NOMO-1 treated with dmso at 0.1 percent for 144 hours (cell line): ENCODE data around the gene SH3PXD2B.
A peak's percentile ranks its signal among the peaks of the same experiment; 100 is the strongest.
"Not testable (repeated sequence)": the region's sequence is repeated elsewhere in the genome, so short reads cannot be mapped to it uniquely, and the experiment has no call there.

ENCODE experiments used
- DNase-seq: peaks from one replicate; lab custom pipeline; 2025; ENCODE audit not compliant: unreplicated experiment; lab: John Stamatoyannopoulos, UW

SH3PXD2B gene

GRCh38 chr5:172373680-172374079 lies 80.6 kb downstream of the SH3PXD2B start:
- DNase-seq, result no peak

- no peak for DNase-seq
These were observed 82.6 kb downstream of the SH3PXD2B start for GRCh38 chr5:172371684-172372083.

DNA sequence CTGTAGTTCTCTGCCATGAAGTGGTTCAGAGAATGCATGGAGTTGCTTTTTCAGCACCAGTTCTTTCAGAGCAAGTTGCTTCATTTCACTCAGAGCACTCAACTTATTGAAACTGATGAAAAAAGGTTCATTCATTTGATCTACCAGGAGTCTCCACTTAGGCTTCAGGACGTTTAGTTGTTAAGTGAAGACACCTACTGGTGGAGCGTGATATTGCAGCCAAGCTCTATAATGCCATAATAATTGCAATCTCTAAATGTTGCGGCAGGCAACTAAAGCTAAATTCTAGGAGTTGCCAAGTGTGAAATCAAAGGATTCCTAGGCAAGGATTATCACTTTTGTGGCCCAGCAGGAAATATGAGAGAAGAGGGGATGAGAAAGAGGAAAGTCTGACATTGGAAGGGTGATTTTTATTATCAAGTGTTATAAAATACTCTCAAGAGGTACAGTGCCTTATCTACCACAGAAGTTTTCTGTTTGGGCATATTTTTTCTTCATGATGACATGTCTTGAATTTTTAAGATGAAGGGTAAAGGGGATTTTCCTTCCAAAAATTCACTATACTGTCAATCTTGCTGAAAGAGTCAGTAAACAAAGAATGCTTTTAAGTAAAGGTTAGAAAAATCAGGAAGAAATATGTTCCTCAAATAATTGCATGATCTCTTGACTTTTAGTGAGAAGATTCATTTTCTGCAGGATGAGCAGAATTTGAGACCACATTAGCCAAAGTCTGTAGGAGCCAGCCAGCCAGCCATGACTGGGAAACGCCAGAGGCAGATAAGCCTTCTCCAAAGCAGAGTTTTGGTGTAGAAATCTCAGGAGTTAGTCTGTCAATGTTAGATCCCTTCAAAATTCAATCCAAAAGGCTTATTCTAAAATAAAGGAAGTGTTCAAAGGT lies 83.4 kb downstream of the SH3PXD2B start:
- no peak for DNase-seq

- no peak for DNase-seq
These were observed 84.1 kb downstream of the SH3PXD2B start for GRCh38 chr5:172370237-172370640.

DNA sequence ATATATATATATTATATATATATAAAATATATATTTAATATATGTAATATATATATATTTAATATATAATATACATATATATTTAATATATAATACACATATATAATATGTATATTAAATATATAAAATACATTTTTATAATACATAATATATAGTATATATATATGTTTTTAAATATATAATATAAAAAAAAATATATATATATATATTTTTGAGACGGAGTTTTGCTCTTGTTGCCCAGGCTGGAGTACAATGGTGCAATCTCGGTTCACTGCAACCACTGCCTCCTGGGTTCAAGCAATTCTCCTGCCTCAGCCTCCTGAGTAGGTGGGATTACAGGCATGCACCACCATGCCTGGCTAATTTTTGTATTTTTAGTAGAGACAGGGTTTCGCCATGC lies 85.6 kb downstream of the SH3PXD2B start:
- DNase-seq, result not testable (repeated sequence)

GRCh38 chr5:172365948-172366608 lies 88.2 kb downstream of the SH3PXD2B start:
- no peak for DNase-seq

- DNase-seq, result no peak
These were observed 89.6 kb downstream of the SH3PXD2B start for GRCh38 chr5:172364773-172365172.

DNA sequence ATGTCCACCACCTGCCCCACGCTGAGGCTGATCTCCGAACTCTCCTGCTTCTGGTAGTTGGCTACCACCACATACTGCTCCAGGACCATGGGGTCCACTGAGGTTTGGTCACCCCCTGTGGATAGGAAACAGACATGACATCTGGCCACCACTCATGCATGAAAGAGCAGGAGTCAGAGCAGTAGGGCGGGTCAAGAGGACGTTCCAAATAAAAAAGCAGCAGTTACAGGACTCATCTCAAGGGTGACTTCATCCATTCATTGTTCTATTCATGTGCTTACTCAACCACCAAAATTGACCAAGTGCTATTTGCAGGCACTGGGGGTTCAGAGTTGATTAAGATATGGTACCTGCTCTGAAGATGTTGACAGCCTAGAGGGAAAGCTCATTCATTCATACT lies 91.6 kb downstream of the SH3PXD2B start:
- no peak for DNase-seq

DNA sequence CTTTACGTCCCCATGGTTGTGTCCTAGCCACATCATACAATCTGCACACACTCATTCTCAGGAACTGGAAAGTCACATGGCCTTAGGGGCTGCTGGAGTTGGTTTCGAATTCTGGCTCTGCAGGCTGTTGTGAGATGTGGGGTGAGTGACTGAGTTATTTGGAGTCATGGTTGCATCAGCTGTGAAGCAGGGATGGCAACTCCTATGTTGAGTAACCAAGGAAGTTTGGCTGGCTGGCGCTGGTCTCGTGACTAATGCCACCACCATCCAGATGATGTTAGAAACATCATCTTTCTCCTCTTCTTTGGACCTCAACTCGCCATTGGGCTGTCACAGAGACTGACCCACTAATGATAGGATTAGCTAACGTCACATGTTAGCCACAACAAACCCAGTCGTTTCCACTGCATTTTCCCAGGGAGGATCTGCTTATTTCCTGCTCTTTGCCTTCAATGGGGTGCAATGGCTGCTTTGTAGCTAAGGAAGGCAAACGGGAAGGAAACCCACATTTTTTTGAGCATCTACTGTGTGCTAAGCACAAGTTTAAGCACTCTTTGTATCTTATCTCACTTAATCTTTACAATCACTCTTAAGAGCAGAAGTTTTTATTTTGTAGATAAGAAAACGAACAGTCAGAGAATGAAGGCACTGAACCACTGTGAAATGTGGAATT lies 92.6 kb downstream of the SH3PXD2B start:
- DNase-seq, result peak; percentile 18

DNA sequence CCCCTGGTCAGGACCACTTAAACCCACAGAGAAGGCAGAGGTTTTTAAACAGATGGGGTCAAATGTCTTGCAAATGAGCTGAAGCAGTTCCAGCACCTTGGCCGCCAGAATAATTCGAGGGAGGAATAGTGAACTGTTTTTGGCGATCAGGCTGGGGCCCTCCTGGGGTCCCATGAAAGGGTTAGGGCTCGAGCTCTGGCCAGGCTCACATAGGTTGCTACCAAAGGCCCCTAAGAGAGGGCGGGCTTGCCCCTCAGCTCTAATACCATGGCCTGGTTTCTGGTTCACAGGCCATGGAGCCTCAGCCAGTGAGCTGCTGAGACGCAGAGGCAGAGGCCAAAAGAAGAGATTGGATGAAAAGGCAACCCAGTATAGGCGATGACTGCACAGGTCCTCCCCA lies 96.0 kb downstream of the SH3PXD2B start:
- DNase-seq, result no peak

GRCh38 chr5:172356527-172356926 lies 97.8 kb downstream of the SH3PXD2B start:
- no peak for DNase-seq

DNA sequence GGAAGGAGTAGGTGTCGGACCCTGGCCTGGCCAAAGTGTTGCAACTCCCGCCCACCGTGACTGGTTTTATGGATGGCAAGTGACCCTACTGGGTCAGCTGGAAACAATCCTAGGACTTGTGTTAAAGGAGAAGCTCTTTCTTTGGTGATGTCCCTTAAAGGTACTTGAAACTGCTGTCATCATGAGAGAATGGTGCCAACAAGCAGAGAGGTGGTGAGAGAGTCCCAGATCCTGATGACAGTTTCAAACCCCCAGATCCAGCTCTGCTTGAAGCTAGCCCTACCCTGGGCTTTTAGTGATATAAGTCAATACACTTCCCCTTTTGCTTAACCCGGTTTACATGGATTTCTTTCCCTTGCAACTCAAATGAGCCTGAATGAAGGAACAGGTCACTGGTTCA lies 98.3 kb downstream of the SH3PXD2B start:
- no peak for DNase-seq

- no peak for DNase-seq
These were observed 100.5 kb downstream of the SH3PXD2B start for GRCh38 chr5:172353846-172354245.

DNA sequence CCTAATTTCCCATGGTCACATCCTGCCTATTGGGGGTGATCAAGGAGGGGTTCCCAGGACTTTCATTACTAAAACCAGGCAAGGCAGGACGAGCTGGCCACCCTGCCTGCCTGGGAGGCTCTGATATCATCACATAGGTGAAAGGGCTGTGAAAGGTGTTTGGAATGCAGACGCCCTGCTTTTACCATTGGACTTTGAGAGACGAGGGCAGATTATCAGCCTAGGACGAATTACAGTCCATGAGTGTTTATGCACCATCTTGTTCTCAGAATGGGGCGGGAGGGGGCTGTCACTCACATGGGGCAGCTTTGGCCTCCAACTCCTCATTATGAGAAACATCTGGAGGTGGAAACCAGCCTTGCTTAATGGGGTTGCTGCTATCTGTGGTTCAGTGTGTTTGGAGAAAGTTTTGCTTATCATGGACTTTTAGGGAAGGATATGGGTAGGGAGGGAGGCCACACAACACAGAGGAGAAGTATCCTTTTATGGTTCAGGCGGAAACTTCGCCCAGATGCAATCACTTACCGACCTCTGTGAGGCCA lies 101.0 kb downstream of the SH3PXD2B start:
- no peak for DNase-seq

DNA sequence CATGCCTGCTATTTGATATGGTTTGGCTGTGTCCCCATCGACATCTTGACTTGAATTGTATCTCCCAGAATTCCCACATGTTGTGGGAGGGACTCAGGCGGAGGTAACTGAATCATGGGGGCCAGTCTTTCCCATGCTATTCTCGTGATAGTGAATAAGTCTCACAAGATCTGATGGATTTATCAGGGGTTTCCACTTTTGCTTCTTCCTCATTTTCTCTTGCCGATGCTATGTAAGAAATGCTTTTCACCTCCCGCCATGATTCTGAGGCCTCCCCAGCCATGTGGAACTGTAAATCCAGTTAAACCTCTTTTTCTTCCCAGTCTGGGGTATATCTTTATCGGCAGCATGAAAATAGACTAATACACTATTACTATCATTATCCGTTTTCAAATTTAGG lies 101.8 kb downstream of the SH3PXD2B start:
- DNase-seq, result not testable (repeated sequence)

DNA sequence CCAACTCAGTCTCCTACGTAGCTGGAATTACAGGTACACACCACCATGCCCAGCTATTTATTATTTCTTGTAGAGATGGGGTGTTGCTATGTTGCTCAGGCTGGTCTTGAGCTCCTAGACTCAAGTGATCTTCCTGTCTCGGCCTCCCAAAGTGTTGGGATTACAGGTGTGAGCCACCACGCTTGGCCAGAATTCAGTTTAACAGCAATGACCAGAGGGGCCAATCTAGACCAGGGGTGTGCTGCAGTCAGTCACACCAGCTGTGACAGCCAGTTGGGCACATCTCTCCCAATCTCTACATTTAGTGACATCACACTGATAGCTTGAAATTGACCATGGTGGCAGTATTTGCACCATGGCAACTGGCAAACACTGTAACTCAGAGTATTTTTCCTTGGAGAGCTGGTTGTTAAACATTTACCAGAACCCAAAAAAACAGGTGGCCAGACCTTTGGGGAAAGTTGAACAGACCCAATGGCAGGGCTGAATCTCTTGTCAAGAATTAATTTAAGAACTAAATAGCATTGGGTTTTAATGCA lies 103.0 kb downstream of the SH3PXD2B start:
- DNase-seq, result no peak

DNA sequence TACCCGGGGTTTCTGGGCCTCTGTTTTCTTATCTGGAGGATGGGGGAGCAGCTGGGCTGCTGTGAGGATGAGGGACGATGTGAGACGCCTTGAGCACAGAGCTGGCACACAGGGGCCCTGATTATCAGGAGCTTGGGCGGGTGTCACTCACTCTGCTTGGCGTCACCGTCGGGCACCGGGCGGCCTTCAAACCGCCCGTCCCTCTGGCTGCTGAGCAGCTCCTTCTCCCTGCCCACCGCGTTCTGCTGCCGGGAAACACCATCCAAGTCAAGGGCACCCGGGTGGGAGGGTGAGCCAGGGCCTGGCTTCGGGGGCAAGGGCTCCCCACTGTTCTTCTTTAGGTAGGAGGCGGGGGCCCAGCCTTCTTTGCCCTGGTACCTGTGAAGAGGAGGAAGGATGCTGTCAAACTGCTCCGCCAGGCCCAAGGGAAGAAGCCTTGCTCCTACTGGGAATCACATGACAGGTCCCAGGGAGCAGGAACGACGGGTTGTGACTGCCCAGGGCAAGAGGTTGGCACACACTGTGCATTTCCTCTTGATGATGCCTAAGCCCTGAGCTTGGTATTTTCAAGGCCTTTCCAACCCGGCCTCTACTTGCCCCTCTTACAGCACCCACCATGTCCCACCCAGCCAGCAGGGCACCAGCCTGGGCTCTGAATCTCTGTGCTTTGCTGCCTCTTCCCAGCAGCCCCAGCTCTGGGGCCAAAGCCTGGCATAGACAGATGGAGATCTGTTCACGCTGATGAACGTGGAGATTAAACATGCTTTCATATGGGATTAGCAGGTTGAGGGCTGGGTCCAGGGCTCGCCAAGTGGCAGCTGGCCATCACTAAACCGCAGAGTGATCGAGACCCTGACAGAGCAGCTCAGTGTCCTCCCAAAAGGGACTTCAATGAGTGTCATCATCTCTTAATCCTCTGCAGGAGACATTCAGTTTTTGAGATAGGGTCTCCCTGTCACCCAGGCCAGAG lies 103.8 kb downstream of the SH3PXD2B start:
- DNase-seq, result no peak

- not testable (repeated sequence) for DNase-seq
These were observed 105.6 kb downstream of the SH3PXD2B start for GRCh38 chr5:172348733-172349132.

DNA sequence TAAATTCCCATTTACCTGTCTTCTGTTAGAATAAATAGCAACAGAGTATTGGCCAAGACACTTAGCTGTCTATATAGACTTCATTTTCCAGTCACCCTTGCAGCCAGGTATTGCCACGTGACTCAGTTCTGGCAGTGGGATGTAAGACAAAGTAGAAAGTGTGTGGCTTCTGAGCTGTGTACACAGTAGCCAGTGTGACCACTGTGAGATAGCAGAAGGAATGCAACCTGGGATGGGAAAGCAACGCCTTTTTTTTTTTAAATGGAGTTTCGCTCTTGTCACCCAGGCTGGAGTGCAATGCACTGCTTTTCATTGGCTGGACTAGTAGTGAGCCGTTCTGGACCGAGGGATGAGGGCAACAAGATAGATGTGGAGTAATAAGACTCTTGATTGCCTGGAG lies 106.2 kb downstream of the SH3PXD2B start:
- DNase-seq, result no peak

- no peak for DNase-seq
These were observed 106.8 kb downstream of the SH3PXD2B start for GRCh38 chr5:172347496-172348052.
